Common myeloid progenitor, CD34-positive (primary cell): ENCODE measurements around the gene DNAJC4.

Source experiments
- CTCF ChIA-PET: fragments of 350-600 bp; sonication (Branson Sonifier 250); formaldehyde crosslinking; loops from one replicate; lab custom pipeline; 2021; ENCODE audit warnings: antibody characterized with exemption; lab: Charles Lee
- POLR2A ChIA-PET: fragments of 350-600 bp; sonication (Branson Sonifier 250); formaldehyde crosslinking; loops from one replicate; lab custom pipeline; 2021; ENCODE audit warnings: antibody characterized with exemption; lab: Charles Lee
- DNase-seq, 3 donors: peaks; one replicate each; pipeline versions ENCODE4 v3.0.0 to v3.0.0-alpha.2; 2013
- H3K27ac ChIP-seq, 2 experiments: 1 replicate in 1 of 2; 2 replicates in 1 of 2; pipeline ENCODE4 v1.7.0; 2013; ENCODE audit warnings: inconsistent platforms in 2 of 2, low read length in 2 of 2, mild to moderate bottlenecking in 2 of 2, low read depth in 1 of 2, moderate library complexity in 1 of 2; ENCODE audit not compliant: severe bottlenecking in 2 of 2, insufficient read depth in 1 of 2, poor library complexity in 1 of 2
- H3K27me3 ChIP-seq, 5 experiments: replicated peaks in 2 of 5; 1 replicate in 3 of 5; 2 replicates in 2 of 5; pipeline versions ENCODE4 v1.6.1 to v1.7.0; 2013; ENCODE audit warnings: low read length in 4 of 5, mild to moderate bottlenecking in 2 of 5, moderate library complexity in 2 of 5, inconsistent platforms in 1 of 5; ENCODE audit not compliant: insufficient read depth in 5 of 5, control insufficient read depth in 4 of 5
- H3K36me3 ChIP-seq, 4 experiments: 1 replicate in 2 of 4; 2 replicates in 2 of 4; pipeline versions ENCODE4 v1.6.1 to v1.7.0; 2013; ENCODE audit warnings: low read length in 3 of 4, control low read depth in 1 of 4, mild to moderate bottlenecking in 1 of 4; ENCODE audit not compliant: control insufficient read depth in 4 of 4, insufficient read depth in 4 of 4
- H3K4me1 ChIP-seq, 4 experiments: 1 replicate in 3 of 4; 2 replicates in 1 of 4; pipeline versions ENCODE4 v1.6.1 to v1.7.1; 2013; ENCODE audit warnings: low read length in 3 of 4, mild to moderate bottlenecking in 3 of 4, control low read depth in 1 of 4, inconsistent platforms in 1 of 4, moderate library complexity in 1 of 4; ENCODE audit not compliant: control insufficient read depth in 4 of 4, insufficient read depth in 4 of 4; ENCODE audit errors: control extremely low read depth in 1 of 4
- H3K4me3 ChIP-seq, 7 experiments: 1 replicate in 4 of 7; 2 replicates in 3 of 7; pipeline versions ENCODE4 v1.5.1 to v1.7.0; 2013; ENCODE audit warnings: mild to moderate bottlenecking in 7 of 7, low read length in 6 of 7, moderate library complexity in 6 of 7, inconsistent platforms in 2 of 7, low read depth in 2 of 7, control low read depth in 1 of 7; ENCODE audit not compliant: insufficient read depth in 4 of 7, control insufficient read depth in 1 of 7; ENCODE audit errors: extremely low read depth in 1 of 7
- H3K9me3 ChIP-seq, 5 experiments: 1 replicate in 4 of 5; 2 replicates in 1 of 5; pipeline versions ENCODE4 v1.6.1 to v1.7.1; 2013; ENCODE audit warnings: low read length in 4 of 5, mild to moderate bottlenecking in 2 of 5, inconsistent platforms in 1 of 5, low read depth in 1 of 5, moderate library complexity in 1 of 5; ENCODE audit not compliant: control insufficient read depth in 4 of 5, insufficient read depth in 2 of 5; ENCODE audit errors: control extremely low read depth in 1 of 5
- WGBS: methylation state at CpG from one replicate; pipeline ENCODE4 v1.1.5; 2013; ENCODE audit not compliant: insufficient coverage; 5-methylcytosine and 5-hydroxymethylcytosine counted together

The DNAJC4 gene

DNA sequence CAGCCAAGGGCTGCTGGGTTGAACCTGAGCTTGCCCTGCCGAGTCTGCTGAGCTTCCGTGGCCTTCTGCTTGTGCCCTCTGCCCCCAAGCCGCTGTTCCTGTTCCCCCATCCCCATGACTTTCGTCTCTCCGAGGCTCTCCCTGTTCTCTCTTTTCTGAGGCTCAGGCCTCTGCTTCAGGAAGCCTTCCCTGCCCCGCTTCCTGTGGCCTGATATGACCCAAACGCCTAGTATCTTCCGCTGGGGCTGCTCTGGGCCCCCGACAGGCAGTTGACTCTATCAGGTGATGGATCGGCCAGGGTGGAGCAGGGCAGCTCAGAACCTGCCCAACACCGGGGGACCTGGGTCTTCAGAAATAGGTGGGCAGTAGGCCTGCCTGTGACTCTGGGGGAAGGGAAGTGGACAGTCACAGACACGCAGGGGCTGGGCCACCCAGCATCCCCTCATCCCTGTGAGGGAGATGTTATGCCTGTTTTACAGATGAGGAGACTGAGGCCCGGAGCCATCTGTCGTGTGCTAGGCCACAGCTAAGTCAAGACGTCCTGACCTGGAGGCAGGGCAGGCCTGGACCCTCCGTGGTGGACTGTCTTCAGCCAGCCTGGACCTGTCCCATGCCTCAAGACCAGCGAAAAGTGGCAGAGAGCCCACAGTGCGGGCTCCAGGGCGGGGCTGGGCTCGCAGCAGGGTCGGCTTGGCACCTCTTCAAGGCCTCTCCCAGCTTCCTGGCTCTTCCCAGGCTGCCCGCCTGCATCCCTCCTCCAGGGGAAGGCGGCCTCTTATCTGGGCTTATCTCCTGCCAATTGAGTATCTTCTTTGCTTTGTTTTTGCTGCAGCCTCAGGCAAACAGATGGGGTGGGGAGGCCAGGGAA lies 37.9 kb downstream of the DNAJC4 start:
- peak overlapping the region; percentile 88 to 96 for H3K27ac ChIP-seq
- no peaks in the 10 kb centered on the region for H3K9me3 ChIP-seq
- ChIA-PET POLR2A (interaction anchor here (0.5 to 3.9 kb wide), 6 partner anchors 16 to 291 kb away, joined by 3 to 30 read pairs (median 4); partner anchors contain the start of genes BAD, FERMT3, FKBP2 and GPR137), CTCF (interaction anchor here (0.8 to 11.4 kb wide), 13 partner anchors 10 to 78 kb away, joined by 3 to 106 read pairs (median 4); partner anchors contain the start of genes CATSPERZ, FERMT3, FKBP2 and PLCB3)
- H3K27me3 ChIP-seq = no peaks in the 10 kb centered on the region
- H3K4me1 ChIP-seq = peaks cover 4 to 51% (median 41%) of the 10 kb centered on the region in 4 experiments
- peak overlapping the region in 5 of 7 experiments; percentile 76 to 94 (median 87) for H3K4me3 ChIP-seq
- 25% methylated on average over 18 of the region's 23 CpGs for WGBS
- peak in 2 of 3 donors; percentile 18 to 27 for DNase-seq
- H3K36me3 ChIP-seq = peaks cover 0 to 34% (median 15%) of the 10 kb centered on the region in 4 experiments

DNA sequence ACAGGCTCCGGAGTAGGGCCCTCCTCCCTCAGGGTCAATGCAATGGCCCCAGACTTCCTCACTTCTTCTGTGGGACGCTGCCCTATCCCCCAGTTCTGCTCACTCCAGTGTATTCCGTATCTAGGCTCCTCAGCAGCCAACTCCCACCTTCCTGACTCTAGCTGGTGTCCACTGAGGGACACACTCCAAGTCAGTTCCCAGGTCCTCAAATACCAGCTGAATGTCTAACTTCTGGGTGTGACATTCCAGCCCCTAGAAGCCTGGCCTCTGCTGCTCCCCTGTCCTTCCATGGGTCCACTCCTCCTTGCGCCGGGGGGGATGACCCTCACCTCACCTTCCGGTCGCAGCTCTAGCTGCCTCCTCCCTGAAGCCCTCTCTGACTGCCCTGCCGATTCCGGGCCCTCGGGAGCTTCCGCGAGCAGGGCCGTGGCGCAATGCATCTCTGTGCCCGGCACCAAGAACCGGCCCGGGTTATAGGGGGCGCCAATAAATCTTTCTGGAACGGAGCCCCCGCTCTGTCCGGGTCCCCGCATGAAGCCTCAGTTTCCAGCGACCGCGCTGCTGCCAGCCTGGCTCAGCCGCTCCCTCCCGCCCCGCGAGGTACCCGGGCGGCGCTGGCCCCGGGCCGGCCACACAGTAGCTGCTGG lies 38.7 kb downstream of the DNAJC4 start:
- ChIA-PET POLR2A (interaction anchor here (0.5 to 3.9 kb wide), 7 partner anchors 16 to 291 kb away, joined by 3 to 30 read pairs (median 4); partner anchors contain the start of genes BAD, FERMT3, FKBP2 and GPR137), CTCF (interaction anchor here (0.8 to 11.4 kb wide), 10 partner anchors 10 to 63 kb away, joined by 3 to 106 read pairs (median 9); partner anchors contain the start of genes CATSPERZ, FERMT3, FKBP2 and PLCB3)
- Histone ChIP-seq H3K9me3 (no peaks in the 10 kb centered on the region), H3K36me3 (peaks cover 0 to 26% (median 10%) of the 10 kb centered on the region in 4 experiments), H3K27me3 (no peaks in the 10 kb centered on the region), H3K4me1 (peaks cover 4 to 51% (median 41%) of the 10 kb centered on the region in 4 experiments), H3K27ac (peak overlapping the region; percentile 88 to 96), H3K4me3 (peak overlapping the region; percentile 76 to 94 (median 86))
- WGBS = 0% methylated on average over 31 of the region's 34 CpGs
- DNase-seq = peak in 2 of 3 donors; percentile 31 to 42

DNA sequence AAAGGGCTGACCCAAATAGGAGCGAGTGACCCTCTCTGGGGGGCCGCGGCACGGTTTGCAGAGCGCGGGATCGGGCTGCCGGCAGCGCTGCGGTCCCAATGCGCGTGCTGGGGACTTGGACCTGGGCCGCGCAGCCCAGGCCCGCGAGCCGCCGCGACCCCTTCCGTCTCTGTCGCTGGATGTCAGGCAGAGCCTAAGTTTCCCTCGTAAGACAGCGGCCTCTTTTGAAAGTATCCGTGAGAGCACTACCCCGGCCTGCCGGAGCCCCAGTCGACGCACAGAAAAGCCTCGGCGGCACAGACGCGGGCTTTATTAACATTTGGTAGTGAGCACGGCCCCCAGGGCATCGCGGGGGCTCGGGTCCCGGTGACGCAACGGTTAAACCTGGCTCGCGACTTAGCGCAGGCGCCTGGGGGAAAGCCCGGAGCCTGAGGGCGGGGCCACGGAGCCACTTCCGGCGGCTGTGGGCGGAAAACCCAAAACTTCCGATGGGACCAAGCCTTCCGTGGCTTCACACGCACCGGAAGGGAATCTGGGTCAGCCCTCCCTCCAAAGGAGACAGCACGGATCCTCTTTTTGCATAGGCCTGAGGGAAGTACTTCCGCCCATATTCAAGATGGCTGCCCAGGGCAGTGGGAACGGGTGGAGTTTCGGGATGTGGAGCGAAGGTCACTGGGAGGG lies 39.3 kb downstream of the DNAJC4 start:
- POLR2A ChIA-PET = interaction anchor here (0.6 to 3.9 kb wide), 8 partner anchors 15 to 1624 kb away, joined by 3 to 30 read pairs (median 8); partner anchors contain the start of genes BAD, FERMT3, FKBP2 and GPR137
- H3K27ac ChIP-seq = peak overlapping the region; percentile 88 to 96
- DNase-seq = peak; percentile 98 to 99 (median 99)
- H3K27me3 ChIP-seq = no peaks in the 10 kb centered on the region
- WGBS = 0% methylated on average over 48 of the region's 58 CpGs
- H3K4me1 ChIP-seq = peaks cover 4 to 51% (median 41%) of the 10 kb centered on the region in 4 experiments
- CTCF ChIA-PET = interaction anchor here (0.8 to 11.4 kb wide), 10 partner anchors 11 to 64 kb away, joined by 3 to 106 read pairs (median 14); partner anchors contain the start of genes BAD, CATSPERZ, FERMT3 and FKBP2
- peak overlapping the region; percentile 76 to 94 (median 86) for H3K4me3 ChIP-seq
- peaks cover 0 to 20% (median 6%) of the 10 kb centered on the region in 4 experiments for H3K36me3 ChIP-seq
- no peaks in the 10 kb centered on the region for H3K9me3 ChIP-seq

DNA sequence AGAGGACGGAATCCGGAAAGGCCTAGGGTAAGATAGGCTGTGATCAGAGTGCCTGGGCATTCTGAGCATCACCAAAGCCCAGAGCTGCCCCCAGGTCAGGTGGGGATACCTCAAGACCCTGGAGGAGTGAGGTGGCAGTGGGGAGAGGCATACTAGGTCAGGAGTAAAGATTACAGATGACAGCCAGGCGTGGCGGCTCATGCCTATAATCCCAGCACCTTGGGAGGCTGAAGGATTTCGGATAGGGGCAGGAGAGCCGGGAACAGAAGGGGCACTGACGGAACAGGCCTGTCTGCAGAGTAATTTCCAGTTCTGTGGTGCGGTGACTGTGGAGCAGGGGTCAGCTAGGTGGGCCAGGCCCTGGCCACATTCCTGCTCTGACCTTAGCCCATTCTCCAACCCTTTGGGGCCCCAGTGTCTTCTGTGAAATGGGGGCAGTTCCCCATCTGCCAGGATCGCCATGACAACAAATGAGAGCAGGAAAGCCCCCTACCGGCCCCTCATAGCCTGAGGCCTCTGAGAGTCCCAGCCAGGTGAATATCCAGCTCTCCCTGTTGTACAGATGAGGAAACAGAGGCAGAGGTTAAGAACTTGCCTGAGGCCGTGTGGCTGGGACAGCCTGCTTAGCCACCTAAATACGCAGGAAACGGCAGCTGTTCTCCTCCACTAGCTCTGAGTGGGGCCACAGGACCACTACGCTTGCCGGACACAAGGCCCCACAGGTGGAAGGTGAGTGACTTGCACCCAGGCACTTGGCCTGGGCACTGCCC lies 44.9 kb downstream of the DNAJC4 start:
- no peaks in the 10 kb centered on the region for H3K9me3 ChIP-seq
- no peak overlapping the region for H3K27ac ChIP-seq
- ChIA-PET POLR2A (interaction anchor here (0.6 kb wide), 1 partner anchor 22 kb away, joined by 5 read pairs; no protein-coding TSS in a partner anchor), CTCF (interaction anchor here (0.6 to 4.8 kb wide), 7 partner anchors 9 to 72 kb away, joined by 3 to 19 read pairs (median 4); partner anchors contain the start of genes BAD and CATSPERZ)
- H3K36me3 ChIP-seq = peaks cover 4 to 29% (median 22%) of the 10 kb centered on the region in 4 experiments
- no peaks in the 10 kb centered on the region for H3K27me3 ChIP-seq
- no peak for DNase-seq
- H3K4me3 ChIP-seq = no peak overlapping the region
- 97% methylated on average over 15 of the region's 15 CpGs for WGBS
- H3K4me1 ChIP-seq = peaks cover 0 to 20% (median 16%) of the 10 kb centered on the region in 4 experiments

DNA sequence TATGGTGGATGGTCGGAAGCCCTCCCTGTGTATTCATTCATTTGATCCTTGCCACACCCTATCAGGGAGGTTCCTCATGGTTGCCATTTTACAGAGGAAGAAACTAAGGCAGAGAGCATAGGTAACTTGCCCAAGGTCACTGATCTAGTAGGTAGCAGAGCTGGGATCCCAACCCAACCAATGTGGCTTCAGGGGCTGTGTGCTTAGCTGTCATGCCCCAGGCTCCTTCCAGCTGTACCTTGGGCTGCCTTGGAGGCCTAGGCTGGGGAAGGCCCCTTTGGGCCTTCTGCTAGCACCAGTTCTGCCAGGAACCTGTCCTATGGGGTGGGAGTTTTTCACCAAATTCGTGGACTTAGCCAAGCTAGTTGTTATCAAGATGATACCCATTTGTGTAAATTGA lies 45.5 kb downstream of the DNAJC4 start:
- H3K9me3 ChIP-seq = no peaks in the 10 kb centered on the region
- H3K27ac ChIP-seq = no peak overlapping the region
- DNase-seq = no peak
- ChIA-PET POLR2A (interaction anchor here (0.6 kb wide), 2 partner anchors 21 to 1618 kb away, joined by 3 to 5 read pairs; no protein-coding TSS in a partner anchor), CTCF (interaction anchor here (0.8 to 4.8 kb wide), 3 partner anchors 25 to 72 kb away, joined by 3 to 19 read pairs (median 4); partner anchors contain the start of gene CATSPERZ)
- H3K4me1 ChIP-seq = peaks cover 0 to 15% (median 10%) of the 10 kb centered on the region in 4 experiments
- 100% methylated on average over 1 of the region's 2 CpGs for WGBS
- H3K4me3 ChIP-seq = no peak overlapping the region
- H3K27me3 ChIP-seq = no peaks in the 10 kb centered on the region
- H3K36me3 ChIP-seq = peaks cover 4 to 29% (median 22%) of the 10 kb centered on the region in 4 experiments
